SK-N-SH (cell line): ENCODE measurements around the gene SULT2A1. TPM values are rescaled to one million over a fixed set of nuclear protein-coding genes. Genes with fewer than 3 reads are reported as not detected.

Experiments
- CTCF ChIA-PET: fragments of 300-600, 350-600 bp; formaldehyde crosslinking; extraction: SDS; loops from one replicate; lab custom pipeline; 2021; lab: Yijun Ruan, JAX
- POLR2A ChIA-PET: fragments of 350-600 bp; sonication (Branson Sonifier 250); formaldehyde crosslinking; extraction: SDS; loops from one replicate; lab custom pipeline; 2020; ENCODE audit warnings: antibody characterized with exemption, inconsistent platforms; lab: Yijun Ruan, JAX
- DNase-seq: peaks from one replicate; pipeline ENCODE4 v3.0.0; 2012
- H2AFZ ChIP-seq: fragments of 200-600 bp; sonication (generic); 2 replicates; pipeline ENCODE4 v1.8.1; 2016; ENCODE audit warnings: antibody characterized with exemption, mild to moderate bottlenecking, low read depth
- H3F3A ChIP-seq: fragments of 200-600 bp; sonication (generic); replicated peaks from 2 replicates; pipeline ENCODE3; 2016; ENCODE audit warnings: antibody characterized with exemption, mild to moderate bottlenecking; ENCODE audit not compliant: insufficient read depth
- H3K27ac ChIP-seq, 2 experiments: fragments of 200-500 bp in 1 of 2; fragments of 200-600 bp in 1 of 2; sonication (Bioruptor generic) in 1 of 2; sonication (generic), shearing (Covaris generic) in 1 of 2; 2 replicates each; pipeline versions ENCODE4 v1.5.1 to v1.6.1; 2014 to 2016; ENCODE audit warnings: low read depth in 2 of 2, inconsistent platforms in 1 of 2, low read length in 1 of 2, mild to moderate bottlenecking in 1 of 2, mixed read lengths in 1 of 2
- H3K27me3 ChIP-seq: fragments of 200-600 bp; sonication (generic), shearing (Covaris generic); 2 replicates; pipeline ENCODE4 v1.6.1; 2016; ENCODE audit warnings: mixed run types; ENCODE audit not compliant: insufficient read depth
- H3K36me3 ChIP-seq, 2 experiments: fragments of 200-500 bp in 1 of 2; fragments of 200-600 bp in 1 of 2; sonication (Bioruptor generic) in 1 of 2; sonication (generic) in 1 of 2; replicated peaks in 1 of 2; 2 replicates each; pipeline versions ENCODE3 to v1.5.1; 2014 to 2016; ENCODE audit warnings: low read length in 1 of 2, mild to moderate bottlenecking in 1 of 2; ENCODE audit not compliant: insufficient read depth in 2 of 2, control insufficient read depth in 1 of 2
- H3K4me1 ChIP-seq, 2 experiments: fragments of 200-500 bp in 1 of 2; fragments of 200-600 bp in 1 of 2; sonication (Bioruptor generic) in 1 of 2; sonication (generic), shearing (Covaris generic) in 1 of 2; 2 replicates each; pipeline versions ENCODE4 v1.5.1 to v1.6.1; 2014 to 2016; ENCODE audit warnings: low read depth in 1 of 2, low read length in 1 of 2, mixed run types in 1 of 2; ENCODE audit not compliant: insufficient read depth in 2 of 2, control insufficient read depth in 1 of 2
- H3K4me2 ChIP-seq: fragments of 200-600 bp; sonication (generic), shearing (Covaris generic); 2 replicates; pipeline ENCODE4 v1.6.1; 2017; ENCODE audit warnings: mixed run types
- H3K4me3 ChIP-seq, 2 experiments: fragments of 200-500 bp in 1 of 2; fragments of 200-600 bp in 1 of 2; sonication (Bioruptor generic) in 1 of 2; sonication (generic), shearing (Covaris generic) in 1 of 2; 2 replicates each; pipeline versions ENCODE4 v1.5.1 to v1.8.1; 2014 to 2016; ENCODE audit warnings: low read depth in 2 of 2, inconsistent platforms in 1 of 2, low read length in 1 of 2, mild to moderate bottlenecking in 1 of 2, mixed read lengths in 1 of 2, moderate library complexity in 1 of 2
- H3K79me2 ChIP-seq: fragments of 200-600 bp; sonication (generic); 2 replicates; pipeline ENCODE4 v1.8.1; 2017; ENCODE audit warnings: mild to moderate bottlenecking; ENCODE audit not compliant: insufficient read depth
- H3K9ac ChIP-seq: fragments of 200-600 bp; sonication (generic); 2 replicates; pipeline ENCODE4 v1.6.1; 2017; ENCODE audit warnings: mixed run types
- H3K9me2 ChIP-seq: fragments of 200-600 bp; sonication (generic); 2 replicates; pipeline ENCODE4 v1.6.1; 2017; ENCODE audit warnings: mixed run types
- H3K9me3 ChIP-seq: fragments of 200-600 bp; sonication (generic); 2 replicates; pipeline ENCODE4 v1.6.1; 2017; ENCODE audit warnings: mixed run types, mild to moderate bottlenecking, moderate library complexity
- H4K20me1 ChIP-seq: fragments of 200-600 bp; sonication (generic); 2 replicates; pipeline ENCODE4 v1.6.1; 2017; ENCODE audit warnings: mild to moderate bottlenecking, mixed run types; ENCODE audit not compliant: insufficient read depth
- EP300 ChIP-seq, 2 experiments: IDR thresholded peaks; 2 replicates each; pipeline versions ENCODE4 v1.4.0 to v1.6.1; 2012; ENCODE audit warnings: borderline replicate concordance in 1 of 2, low read depth in 1 of 2, low read length in 1 of 2
- EZH2phosphoT487 ChIP-seq: fragments of 200-600 bp; sonication (generic); IDR thresholded peaks from 2 replicates; pipeline ENCODE4 v1.6.1; 2017; ENCODE audit warnings: low read depth, mixed run types, mild to moderate bottlenecking, antibody characterized with exemption, moderate library complexity, borderline replicate concordance
- FOXJ3 ChIP-seq: sonication (generic); formaldehyde crosslinking; IDR thresholded peaks from 2 replicates; pipeline ENCODE4 v1.5.1; 2020; ENCODE audit warnings: mild to moderate bottlenecking, missing genetic modification reagents
- FOXM1 ChIP-seq: IDR thresholded peaks from 2 replicates; pipeline ENCODE4 v1.4.0; 2012; ENCODE audit warnings: low read depth, mild to moderate bottlenecking
- GABPA ChIP-seq: IDR thresholded peaks from 2 replicates; pipeline ENCODE4 v1.4.0; 2012; ENCODE audit warnings: low read depth, mild to moderate bottlenecking
- MXI1 ChIP-seq: IDR thresholded peaks from 2 replicates; pipeline ENCODE4 v1.6.1; 2012; ENCODE audit warnings: mild to moderate bottlenecking, low read depth, low read length, improper control_type of control experiment
- POLR2AphosphoS5 ChIP-seq: IDR thresholded peaks from 2 replicates; pipeline ENCODE4 v1.6.1; 2012; ENCODE audit warnings: low read depth, low read length
- RAD21 ChIP-seq: IDR thresholded peaks from 2 replicates; pipeline ENCODE4 v1.6.1; 2012; ENCODE audit warnings: mild to moderate bottlenecking, low read length
- RCOR1 ChIP-seq: fragments of 150-350 bp; IDR thresholded peaks from 2 replicates; pipeline ENCODE4 v1.6.1; 2017; ENCODE audit warnings: antibody characterized with exemption, low read length
- RFX5 ChIP-seq: IDR thresholded peaks from 2 replicates; pipeline ENCODE4 v1.6.1; 2012; ENCODE audit warnings: mild to moderate bottlenecking, improper control_type of control experiment, low read length
- RXRA ChIP-seq: IDR thresholded peaks from 2 replicates; pipeline ENCODE4 v1.4.0; 2012; ENCODE audit warnings: low read depth, mild to moderate bottlenecking, borderline replicate concordance
- SMC3 ChIP-seq: IDR thresholded peaks from 2 replicates; pipeline ENCODE4 v1.6.1; 2012; ENCODE audit warnings: low read depth, low read length, improper control_type of control experiment
- TCF12 ChIP-seq: IDR thresholded peaks from 2 replicates; pipeline ENCODE4 v1.4.0; 2012
- YY1 ChIP-seq: IDR thresholded peaks from 2 replicates; pipeline ENCODE4 v1.4.0; 2012; ENCODE audit warnings: low read depth, mild to moderate bottlenecking
- WGBS: methylation state at CpG from one replicate; pipeline ENCODE4 v1.1.6; 2017; ENCODE audit warnings: low lambda C conversion rate; 5-methylcytosine and 5-hydroxymethylcytosine counted together
- polyA plus RNA-seq, 3 experiments: library from polyadenylated mRNA; depleted of rRNA; stranded (reverse); fragments of >200 nt; gene quantifications; 2 replicates each; pipeline ENCODE4 v1.2.3, GENCODE V29; 2012
- TF ChIP-seq, protein P1 (sequence below): IDR thresholded peaks from 2 replicates; pipeline ENCODE4; 2012
- TF ChIP-seq, protein P2 (sequence below): IDR thresholded peaks from 2 replicates; pipeline ENCODE4 v1.4.0; 2012; ENCODE audit warnings: low read depth, borderline replicate concordance
- TF ChIP-seq, protein P3 (sequence below): IDR thresholded peaks from 2 replicates; pipeline ENCODE4 v1.4.0; 2012; ENCODE audit warnings: low read depth, borderline replicate concordance
- TF ChIP-seq, protein P4 (sequence below): IDR thresholded peaks from 2 replicates; pipeline ENCODE4 v1.4.0; 2012; ENCODE audit warnings: low read depth

Gene SULT2A1
- polyA plus RNA-seq, 1 of the 3 experiments (the other 2 are of a cell fraction) = not detected

DNA sequence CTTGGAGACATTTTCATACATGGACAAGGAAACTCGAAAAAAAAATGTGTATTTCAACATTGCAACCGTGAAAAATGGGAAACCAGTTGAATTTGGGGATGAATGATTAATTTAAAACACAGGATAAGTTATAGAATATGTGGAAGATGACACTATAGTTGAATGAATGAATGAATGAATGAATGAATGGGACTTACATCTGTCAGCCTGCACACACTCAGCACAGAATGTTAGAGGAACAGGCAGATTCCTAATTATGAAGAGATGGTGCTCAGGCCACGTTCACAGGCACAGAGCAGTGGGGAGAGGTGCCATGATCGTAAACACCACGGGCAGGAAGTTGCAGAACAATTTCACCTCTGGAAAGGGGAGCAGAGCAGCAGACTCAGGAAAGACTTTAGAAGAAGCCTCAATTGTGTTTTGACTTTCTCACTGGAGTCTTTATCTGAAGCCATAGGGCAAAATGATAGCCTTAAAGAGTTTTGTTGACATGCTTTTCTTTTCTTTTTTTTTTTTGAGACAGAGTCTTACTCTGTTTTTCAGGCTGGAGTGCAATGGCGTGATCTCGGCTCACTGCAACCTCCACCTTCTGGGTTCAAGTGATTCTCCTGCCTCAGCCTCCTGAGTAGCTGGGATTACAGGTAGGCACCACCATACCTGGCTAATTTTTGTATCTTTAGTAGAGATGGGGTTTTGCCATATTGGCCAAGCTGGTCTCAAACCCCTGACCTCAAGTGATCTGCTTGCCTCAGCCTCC lies 4.9 kb upstream of the SULT2A1 start:
- no peak overlapping the region for H3K4me2 ChIP-seq
- WGBS = 31% methylated on average over 7 of the region's 7 CpGs
- no peaks in the 10 kb centered on the region; a peak in 1 of 4 replicates for H3K4me1 ChIP-seq
- no peaks in the 10 kb centered on the region for H3K36me3 ChIP-seq
- peaks cover 3% of the 10 kb centered on the region for H3F3A ChIP-seq
- H3K9ac ChIP-seq = no peak overlapping the region
- ChIA-PET POLR2A (no interaction called here), CTCF (interaction anchor here (0.8 kb wide), 1 partner anchor 125 kb away, joined by 3 read pairs; no protein-coding TSS in a partner anchor)
- H3K27ac ChIP-seq = no peak overlapping the region
- no peak for DNase-seq
- TF ChIP-seq, protein P1, sequence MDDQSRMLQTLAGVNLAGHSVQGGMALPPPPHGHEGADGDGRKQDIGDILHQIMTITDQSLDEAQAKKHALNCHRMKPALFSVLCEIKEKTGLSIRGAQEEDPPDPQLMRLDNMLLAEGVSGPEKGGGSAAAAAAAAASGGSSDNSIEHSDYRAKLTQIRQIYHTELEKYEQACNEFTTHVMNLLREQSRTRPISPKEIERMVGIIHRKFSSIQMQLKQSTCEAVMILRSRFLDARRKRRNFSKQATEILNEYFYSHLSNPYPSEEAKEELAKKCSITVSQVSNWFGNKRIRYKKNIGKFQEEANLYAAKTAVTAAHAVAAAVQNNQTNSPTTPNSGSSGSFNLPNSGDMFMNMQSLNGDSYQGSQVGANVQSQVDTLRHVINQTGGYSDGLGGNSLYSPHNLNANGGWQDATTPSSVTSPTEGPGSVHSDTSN = no peak
- TF ChIP-seq RAD21 = no peak
- TF ChIP-seq RFX5 = no peak
- TF ChIP-seq RCOR1 = no peak
- TF ChIP-seq MXI1 = no peak
- no peak for TF ChIP-seq TCF12
- TF ChIP-seq, protein P2, sequence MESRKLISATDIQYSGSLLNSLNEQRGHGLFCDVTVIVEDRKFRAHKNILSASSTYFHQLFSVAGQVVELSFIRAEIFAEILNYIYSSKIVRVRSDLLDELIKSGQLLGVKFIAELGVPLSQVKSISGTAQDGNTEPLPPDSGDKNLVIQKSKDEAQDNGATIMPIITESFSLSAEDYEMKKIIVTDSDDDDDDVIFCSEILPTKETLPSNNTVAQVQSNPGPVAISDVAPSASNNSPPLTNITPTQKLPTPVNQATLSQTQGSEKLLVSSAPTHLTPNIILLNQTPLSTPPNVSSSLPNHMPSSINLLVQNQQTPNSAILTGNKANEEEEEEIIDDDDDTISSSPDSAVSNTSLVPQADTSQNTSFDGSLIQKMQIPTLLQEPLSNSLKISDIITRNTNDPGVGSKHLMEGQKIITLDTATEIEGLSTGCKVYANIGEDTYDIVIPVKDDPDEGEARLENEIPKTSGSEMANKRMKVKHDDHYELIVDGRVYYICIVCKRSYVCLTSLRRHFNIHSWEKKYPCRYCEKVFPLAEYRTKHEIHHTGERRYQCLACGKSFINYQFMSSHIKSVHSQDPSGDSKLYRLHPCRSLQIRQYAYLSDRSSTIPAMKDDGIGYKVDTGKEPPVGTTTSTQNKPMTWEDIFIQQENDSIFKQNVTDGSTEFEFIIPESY = no peak
- TF ChIP-seq, protein P3, sequence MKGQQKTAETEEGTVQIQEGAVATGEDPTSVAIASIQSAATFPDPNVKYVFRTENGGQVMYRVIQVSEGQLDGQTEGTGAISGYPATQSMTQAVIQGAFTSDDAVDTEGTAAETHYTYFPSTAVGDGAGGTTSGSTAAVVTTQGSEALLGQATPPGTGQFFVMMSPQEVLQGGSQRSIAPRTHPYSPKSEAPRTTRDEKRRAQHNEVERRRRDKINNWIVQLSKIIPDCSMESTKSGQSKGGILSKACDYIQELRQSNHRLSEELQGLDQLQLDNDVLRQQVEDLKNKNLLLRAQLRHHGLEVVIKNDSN = no peak
- no peak for TF ChIP-seq EP300 (IDR thresholded peaks at IDR 0.05; ENCODE audit: borderline replicate concordance in 1 of 2, low read depth in 1 of 2, low read length in 1 of 2)
- no peak for TF ChIP-seq EZH2phosphoT487
- no peak for TF ChIP-seq GABPA
- H4K20me1 ChIP-seq = no peaks in the 10 kb centered on the region
- H3K9me3 ChIP-seq = no peaks in the 10 kb centered on the region
- H2AFZ ChIP-seq = no peak overlapping the region
- H3K4me3 ChIP-seq = no peak overlapping the region
- no peaks in the 10 kb centered on the region for H3K79me2 ChIP-seq
- H3K27me3 ChIP-seq = peaks cover 18% of the 10 kb centered on the region
- no peaks in the 10 kb centered on the region for H3K9me2 ChIP-seq

DNA sequence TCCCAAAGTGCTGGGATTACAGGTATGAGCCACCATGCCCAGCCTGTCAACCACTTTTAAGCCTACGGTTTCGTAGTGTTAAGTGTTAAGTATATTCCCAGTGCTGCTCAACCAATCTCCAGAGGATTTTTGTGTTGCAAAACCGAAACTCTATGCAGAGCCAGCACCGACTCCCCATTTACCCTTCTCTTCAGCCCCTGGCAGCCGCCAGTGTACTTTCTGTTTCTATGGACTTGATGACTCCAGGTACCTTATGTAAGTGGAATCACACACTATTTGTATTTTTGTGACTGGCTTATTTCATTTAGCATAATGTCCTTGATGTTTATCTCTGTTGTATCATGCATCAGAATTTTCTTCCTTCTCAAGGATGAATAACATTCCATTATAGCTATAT lies 1.1 kb downstream of the SULT2A1 start:
- H3K4me3 ChIP-seq = no peak overlapping the region; a peak in 1 of 4 replicates
- H3K79me2 ChIP-seq = no peaks in the 10 kb centered on the region
- CTCF ChIA-PET = no interaction called here
- H3K4me1 ChIP-seq = no peaks in the 10 kb centered on the region
- no peaks in the 10 kb centered on the region for H4K20me1 ChIP-seq
- H3F3A ChIP-seq = peaks cover 3% of the 10 kb centered on the region
- no peaks in the 10 kb centered on the region for H3K9me3 ChIP-seq
- H3K4me2 ChIP-seq = peak overlapping the region; percentile 34; the same call in 1 of the 2 replicates
- no peak overlapping the region for H2AFZ ChIP-seq
- H3K27ac ChIP-seq = no peak overlapping the region
- H3K9me2 ChIP-seq = no peaks in the 10 kb centered on the region
- WGBS = 21% methylated on average over 5 of the region's 5 CpGs
- POLR2A ChIA-PET = no interaction called here
- H3K27me3 ChIP-seq = peaks cover 28% of the 10 kb centered on the region
- H3K36me3 ChIP-seq = no peaks in the 10 kb centered on the region
- H3K9ac ChIP-seq = no peak overlapping the region
- no peak for DNase-seq
- TF ChIP-seq MXI1 (no peak), FOXM1 (no peak), EP300 (IDR thresholded peaks at IDR 0.05; ENCODE audit: borderline replicate concordance in 1 of 2, low read depth in 1 of 2, low read length in 1 of 2) (no peak), POLR2AphosphoS5 (no peak), RXRA (no peak), YY1 (no peak), RCOR1 (no peak), RAD21 (no peak), FOXJ3 (CRISPR knock-in tag) (no peak), SMC3 (no peak)
- TF ChIP-seq, protein P4, sequence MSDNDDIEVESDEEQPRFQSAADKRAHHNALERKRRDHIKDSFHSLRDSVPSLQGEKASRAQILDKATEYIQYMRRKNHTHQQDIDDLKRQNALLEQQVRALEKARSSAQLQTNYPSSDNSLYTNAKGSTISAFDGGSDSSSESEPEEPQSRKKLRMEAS = no peak
- TF ChIP-seq, protein P3 = no peak
